ENCODE results near the gene RHAG. TPM values are rescaled to one million over a fixed set of nuclear protein-coding genes. Genes with fewer than 3 reads are reported as not detected.

Gene RHAG
- total RNA-seq, 1 experiment from 2014 or later: 0.57 TPM

GRCh38 chr6:49651239-49651638 lies 14.6 kb upstream of the RHAG start:
- ChIA-PET POLR2A (no interaction called here), RAD21 (ENCODE audit: low non-redundant PET in 1 of 2, low total read pairs in 2 of 2, uncharacterized antibody in 2 of 2, unreplicated experiment in 2 of 2) (no interaction called here), CTCF (no interaction called here)
- intact Hi-C loops (cut with micrococcal nuclease): no loop called here
- H3K4me1 ChIP-seq (ENCODE audit: control insufficient read depth in 1 of 2, insufficient read depth in 2 of 2, low read length in 2 of 2): no peaks in the 10 kb centered on the region
- DNase-seq (ENCODE audit: low read depth, low spot score) (no peak), ATAC-seq (no peak)
- no peaks in the 10 kb centered on the region for H3K36me3 ChIP-seq (ENCODE audit: control insufficient read depth in 1 of 2, insufficient read depth in 2 of 2, low read length in 2 of 2)
- TF ChIP-seq EZH2phosphoT487 (IDR thresholded peaks at IDR 0.05; ENCODE audit: borderline replicate concordance) (no peak), ZNF274 (IDR thresholded peaks at IDR 0.05; ENCODE audit: low read depth, low read length) (no peak), EGR1 (IDR thresholded peaks at IDR 0.05; ENCODE audit: low read depth) (no peak), ATF3 (IDR thresholded peaks at IDR 0.05) (no peak), RAD21 (IDR thresholded peaks at IDR 0.05; ENCODE audit: low read depth) (no peak), POLR2A (IDR thresholded peaks at IDR 0.05; ENCODE audit: borderline replicate concordance, extremely low read depth, insufficient read depth, insufficient read length) (no peak), FOSL1 (IDR thresholded peaks at IDR 0.05; ENCODE audit: low read depth) (no peak), SP1 (IDR thresholded peaks at IDR 0.05; ENCODE audit: low read depth) (no peak), YY1 (IDR thresholded peaks at IDR 0.05; ENCODE audit: extremely low read depth, insufficient replicate concordance, low read depth, low read length) (no peak), CTCF (IDR thresholded peaks at IDR 0.05 in 2 of 3, conservative IDR thresholded peaks at IDR 0.05 in 1 of 3; ENCODE audit: borderline replicate concordance in 1 of 3, insufficient read depth in 1 of 3, low read depth in 2 of 3, low read length in 2 of 3) (no peak), JUND (IDR thresholded peaks at IDR 0.05) (no peak), TCF7L2 (IDR thresholded peaks at IDR 0.05; ENCODE audit: borderline replicate concordance, extremely low read depth, insufficient read depth, insufficient read length) (no peak), ELF1 (IDR thresholded peaks at IDR 0.05; ENCODE audit: borderline replicate concordance, low read depth) (no peak), MAX (IDR thresholded peaks at IDR 0.05) (no peak), ZFX (IDR thresholded peaks at IDR 0.05) (no peak), POLR2AphosphoS5 (IDR thresholded peaks at IDR 0.05; ENCODE audit: low read depth, low read length) (no peak), EZH2 (IDR thresholded peaks at IDR 0.05) (no peak), SIN3A (IDR thresholded peaks at IDR 0.05; ENCODE audit: low read depth) (no peak), REST (IDR thresholded peaks at IDR 0.05; ENCODE audit: low read depth) (no peak), SRF (IDR thresholded peaks at IDR 0.05; ENCODE audit: low read depth) (no peak)
- H3K27me3 ChIP-seq (ENCODE audit: insufficient read depth, low read length): no peaks in the 10 kb centered on the region
- H3K4me3 ChIP-seq (replicated peaks in 1 of 2; ENCODE audit: low read depth in 1 of 2, low read length in 2 of 2): no peak overlapping the region
- no peaks in the 10 kb centered on the region for H4K20me1 ChIP-seq (ENCODE audit: insufficient read depth)
- BruUV-seq (replicated peaks): no TSS peak
- no peaks in the 10 kb centered on the region for H3K79me2 ChIP-seq (ENCODE audit: insufficient read depth, low read length)
- no peak overlapping the region for H2AFZ ChIP-seq (ENCODE audit: low read depth, low read length, poor library complexity, severe bottlenecking)
- H3K9me3 ChIP-seq (ENCODE audit: control insufficient read depth in 1 of 2, insufficient read depth in 1 of 2, low read depth in 1 of 2, low read length in 2 of 2): no peaks in the 10 kb centered on the region
- H3K9me2 ChIP-seq (ENCODE audit: insufficient read depth): no peaks in the 10 kb centered on the region
- H3K9ac ChIP-seq (ENCODE audit: low read length): no peak overlapping the region
- no peak overlapping the region for H3K4me2 ChIP-seq (ENCODE audit: low read length)
- H3K27ac ChIP-seq (ENCODE audit: low read depth, low read length): no peak overlapping the region
